K562 (cell line): ENCODE measurements around the gene NF2. TPM values are rescaled to one million over a fixed set of nuclear protein-coding genes. Genes with fewer than 3 reads are reported as not detected.

Experiments
- ASH1L ChIP-seq: fragments of 450-650 bp; IDR thresholded peaks from 2 replicates; pipeline ENCODE4 v1.6.1; 2018; ENCODE audit warnings: borderline replicate concordance, mild to moderate bottlenecking, low read depth; ENCODE audit not compliant: partially characterized antibody
- ATF7 ChIP-seq: fragments of 450-650 bp; IDR thresholded peaks from 2 replicates; pipeline ENCODE4 v1.7.1; 2014; ENCODE audit warnings: mild to moderate bottlenecking, moderate library complexity
- CBX1 ChIP-seq: sonication (generic); IDR thresholded peaks from 2 replicates; pipeline ENCODE4 v1.6.1; 2016; ENCODE audit warnings: antibody characterized with exemption, low read depth, mild to moderate bottlenecking
- CCNT2 ChIP-seq: IDR thresholded peaks from 2 replicates; pipeline ENCODE4 v1.6.1; 2011; ENCODE audit warnings: borderline replicate concordance, low read depth, mild to moderate bottlenecking, moderate library complexity, mixed read lengths, low read length; ENCODE audit not compliant: insufficient read length; ENCODE audit errors: extremely low read depth
- CGGBP1 ChIP-seq: fragments of 250-450 bp; sonication (Bioruptor Pico); IDR thresholded peaks from 2 replicates; pipeline ENCODE4 v1.9.0; 2021; ENCODE audit warnings: mild to moderate bottlenecking
- CHD4 ChIP-seq: fragments of 200-600 bp; sonication (generic); IDR thresholded peaks from 3 replicates; pipeline ENCODE4 v1.6.1; 2012; ENCODE audit warnings: low read depth, mild to moderate bottlenecking, mixed read lengths, low read length, inconsistent platforms; ENCODE audit not compliant: insufficient read depth, insufficient replicate concordance, poor library complexity, severe bottlenecking
- EHMT2 ChIP-seq: fragments of 450-650 bp; IDR thresholded peaks from 2 replicates; pipeline ENCODE4 v1.6.1; 2018; ENCODE audit warnings: antibody characterized with exemption
- ELF4 ChIP-seq: fragments of 450-650 bp; formaldehyde crosslinking; IDR thresholded peaks from 2 replicates; pipeline ENCODE4 v1.4.0; 2022; ENCODE audit warnings: missing genetic modification characterization
- LARP7 ChIP-seq: fragments of 450-650 bp; IDR thresholded peaks from 2 replicates; pipeline ENCODE4 v1.6.1; 2016
- NR2C2 ChIP-seq, 2 experiments: fragments of 200-800 bp in 1 of 2; sonication (Bioruptor generic) in 1 of 2; sonication (generic) in 1 of 2; formaldehyde crosslinking in 1 of 2; IDR thresholded peaks; 2 replicates each; pipeline versions ENCODE4 v1.6.1 to v1.8.0; 2016 to 2022; ENCODE audit warnings: mild to moderate bottlenecking in 1 of 2, missing compliant biosample characterization in 1 of 2, missing genetic modification characterization in 1 of 2, missing genetic modification reagents in 1 of 2
- PTBP1 ChIP-seq: fragments of 200-400 bp; formaldehyde crosslinking; IDR thresholded peaks from 2 replicates; pipeline ENCODE4 v1.6.1; 2017; ENCODE audit warnings: low read depth, low read length
- RBM14 ChIP-seq: fragments of 200-400 bp; formaldehyde crosslinking; IDR thresholded peaks from 2 replicates; pipeline ENCODE4 v1.6.1; 2018; ENCODE audit warnings: low read depth, mild to moderate bottlenecking, low read length, moderate library complexity, borderline replicate concordance; ENCODE audit not compliant: insufficient read depth
- RBM39 ChIP-seq: fragments of 200-400 bp; formaldehyde crosslinking; optimal IDR thresholded peaks from 2 replicates; pipeline ENCODE3; 2018; ENCODE audit warnings: low read depth, low read length
- SP1 ChIP-seq: sonication (generic); formaldehyde crosslinking; IDR thresholded peaks from 2 replicates; pipeline ENCODE4 v1.8.1; 2022; ENCODE audit warnings: mild to moderate bottlenecking, missing genetic modification reagents
- ZBTB26 ChIP-seq: fragments of 450-650 bp; formaldehyde crosslinking; IDR thresholded peaks from 2 replicates; pipeline ENCODE4 v1.4.0; 2022; ENCODE audit warnings: missing genetic modification characterization
- ZBTB7A ChIP-seq: IDR thresholded peaks from 2 replicates; pipeline ENCODE4 v1.6.1; 2011; ENCODE audit warnings: low read depth, mild to moderate bottlenecking, low read length, moderate library complexity, borderline replicate concordance; ENCODE audit not compliant: control insufficient read depth
- polyA plus RNA-seq, 8 experiments: library from polyadenylated mRNA; depleted of rRNA in 4 of 8; stranded (reverse) in 5 of 8; unstranded in 3 of 8; fragments of >200 nt; fragmentation: Nextera tagmentation in 2 of 8; fragmentation: Illumina TruSeq in 1 of 8; extraction: Ambion mirVana in 2 of 8; extraction: Trizol in 1 of 8; gene quantifications; 2 replicates each; pipeline versions ENCODE4 v1.2.1 to v1.2.3, GENCODE V29; 2011 to 2014; ENCODE audit warnings: inconsistent platforms in 1 of 8, missing spikeins in 1 of 8
- total RNA-seq, 7 experiments: library from RNA; depleted of rRNA in 6 of 7; stranded (reverse); fragments of >200 nt in 6 of 7; fragmentation: Illumina TruSeq in 2 of 7; extraction: Trizol in 2 of 7; gene quantifications; 2 replicates each; pipeline versions ENCODE4 v1.2.1 to v1.2.3, GENCODE V29; 2011 to 2021; ENCODE audit warnings: low replicate concordance in 1 of 7
- TF ChIP-seq, protein P1 (sequence below): fragments of 250-450 bp; sonication (Bioruptor Pico); IDR thresholded peaks from 2 replicates; pipeline ENCODE4 v1.4.0; 2020
- TF ChIP-seq, protein P2 (sequence below): fragments of 250-450 bp; sonication (Bioruptor Pico); IDR thresholded peaks from 2 replicates; pipeline ENCODE4 v1.5.0; 2020; ENCODE audit warnings: mild to moderate bottlenecking
- TF ChIP-seq, protein P3 (sequence below): IDR thresholded peaks from 2 replicates; pipeline ENCODE4 v1.6.1; 2012; ENCODE audit warnings: low read depth, low read length, improper control_type of control experiment, borderline replicate concordance

The NF2 gene
- total and polyA plus RNA-seq, 9 of the 15 experiments (the other 6 are each of a cell fraction or from before 2014, with no cell fraction given): 2.2 to 32.5 (median 15.2) TPM

DNA sequence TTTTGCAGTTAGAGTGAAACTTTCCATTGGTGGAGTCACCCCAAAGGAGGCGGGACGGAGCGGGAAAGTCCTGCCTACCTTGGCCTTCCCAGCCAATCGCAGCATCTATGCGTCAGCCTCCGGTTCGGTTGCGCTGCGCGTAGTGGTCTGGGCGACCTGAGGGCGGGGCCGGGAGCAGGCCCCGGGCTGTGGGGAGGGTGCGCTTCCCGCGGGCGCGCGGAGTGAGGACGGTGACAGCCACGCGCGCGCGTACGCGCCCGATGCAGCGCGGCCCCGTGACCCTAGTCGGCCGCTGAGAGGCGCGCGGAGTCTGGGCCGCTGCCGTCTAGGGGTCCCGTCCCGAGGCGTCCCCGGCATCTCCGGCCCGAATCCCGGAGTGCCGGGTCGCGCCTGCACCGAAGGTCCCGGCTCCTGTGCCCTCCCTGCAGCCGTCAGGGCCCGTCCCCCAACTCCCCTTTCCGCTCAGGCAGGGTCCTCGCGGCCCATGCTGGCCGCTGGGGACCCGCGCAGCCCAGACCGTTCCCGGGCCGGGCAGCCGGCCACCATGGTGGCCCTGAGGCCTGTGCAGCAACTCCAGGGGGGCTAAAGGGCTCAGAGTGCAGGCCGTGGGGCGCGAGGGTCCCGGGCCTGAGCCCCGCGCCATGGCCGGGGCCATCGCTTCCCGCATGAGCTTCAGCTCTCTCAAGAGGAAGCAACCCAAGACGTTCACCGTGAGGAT lies at the start of gene NF2 (continued):
- TF ChIP-seq SP1: peak; percentile 82
- TF ChIP-seq NR2C2 (CRISPR knock-in tag; IDR thresholded peaks at IDR 0.05): no peak
- peak; percentile 79 for TF ChIP-seq NR2C2 (tag; IDR thresholded peaks at IDR 0.05)
- peak; percentile 83 for TF ChIP-seq ATF7
- peak; percentile 38; the same call in 1 of the 2 replicates for TF ChIP-seq ZBTB7A
- TF ChIP-seq ASH1L: peak; percentile 81
- 0 out of 2 replicates have a peak, but pooled peaks have one; percentile 27 for TF ChIP-seq CBX1
- TF ChIP-seq CCNT2: peak; percentile 70
- TF ChIP-seq, protein P1, sequence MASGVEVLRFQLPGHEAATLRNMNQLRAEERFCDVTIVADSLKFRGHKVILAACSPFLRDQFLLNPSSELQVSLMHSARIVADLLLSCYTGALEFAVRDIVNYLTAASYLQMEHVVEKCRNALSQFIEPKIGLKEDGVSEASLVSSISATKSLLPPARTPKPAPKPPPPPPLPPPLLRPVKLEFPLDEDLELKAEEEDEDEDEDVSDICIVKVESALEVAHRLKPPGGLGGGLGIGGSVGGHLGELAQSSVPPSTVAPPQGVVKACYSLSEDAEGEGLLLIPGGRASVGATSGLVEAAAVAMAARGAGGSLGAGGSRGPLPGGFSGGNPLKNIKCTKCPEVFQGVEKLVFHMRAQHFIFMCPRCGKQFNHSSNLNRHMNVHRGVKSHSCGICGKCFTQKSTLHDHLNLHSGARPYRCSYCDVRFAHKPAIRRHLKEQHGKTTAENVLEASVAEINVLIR: peak; percentile 69
- TF ChIP-seq PTBP1: no peak
- TF ChIP-seq, protein P2, sequence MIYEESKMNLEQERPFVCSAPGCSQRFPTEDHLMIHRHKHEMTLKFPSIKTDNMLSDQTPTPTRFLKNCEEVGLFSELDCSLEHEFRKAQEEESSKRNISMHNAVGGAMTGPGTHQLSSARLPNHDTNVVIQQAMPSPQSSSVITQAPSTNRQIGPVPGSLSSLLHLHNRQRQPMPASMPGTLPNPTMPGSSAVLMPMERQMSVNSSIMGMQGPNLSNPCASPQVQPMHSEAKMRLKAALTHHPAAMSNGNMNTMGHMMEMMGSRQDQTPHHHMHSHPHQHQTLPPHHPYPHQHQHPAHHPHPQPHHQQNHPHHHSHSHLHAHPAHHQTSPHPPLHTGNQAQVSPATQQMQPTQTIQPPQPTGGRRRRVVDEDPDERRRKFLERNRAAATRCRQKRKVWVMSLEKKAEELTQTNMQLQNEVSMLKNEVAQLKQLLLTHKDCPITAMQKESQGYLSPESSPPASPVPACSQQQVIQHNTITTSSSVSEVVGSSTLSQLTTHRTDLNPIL: no peak
- TF ChIP-seq RBM14: 0 out of 2 replicates have a peak, but pooled peaks have one; percentile 49
- no peak for TF ChIP-seq EHMT2
- no peak for TF ChIP-seq LARP7
- TF ChIP-seq ELF4 (CRISPR knock-in tag): no peak
- TF ChIP-seq CHD4: no peak
- TF ChIP-seq, protein P3, sequence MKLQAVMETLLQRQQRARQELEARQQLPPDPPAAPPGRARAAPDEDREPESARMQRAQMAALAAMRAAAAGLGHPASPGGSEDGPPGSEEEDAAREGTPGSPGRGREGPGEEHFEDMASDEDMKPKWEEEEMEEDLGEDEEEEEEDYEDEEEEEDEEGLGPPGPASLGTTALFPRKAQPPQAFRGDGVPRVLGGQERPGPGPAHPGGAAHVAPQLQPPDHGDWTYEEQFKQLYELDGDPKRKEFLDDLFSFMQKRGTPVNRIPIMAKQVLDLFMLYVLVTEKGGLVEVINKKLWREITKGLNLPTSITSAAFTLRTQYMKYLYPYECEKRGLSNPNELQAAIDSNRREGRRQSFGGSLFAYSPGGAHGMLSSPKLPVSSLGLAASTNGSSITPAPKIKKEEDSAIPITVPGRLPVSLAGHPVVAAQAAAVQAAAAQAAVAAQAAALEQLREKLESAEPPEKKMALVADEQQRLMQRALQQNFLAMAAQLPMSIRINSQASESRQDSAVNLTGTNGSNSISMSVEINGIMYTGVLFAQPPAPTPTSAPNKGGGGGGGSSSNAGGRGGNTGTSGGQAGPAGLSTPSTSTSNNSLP: no peak
- TF ChIP-seq ZBTB26 (CRISPR knock-in tag): no peak
- no peak for TF ChIP-seq CGGBP1 (CRISPR knock-in tag)
- TF ChIP-seq RBM39: no peak
